TTC549 (cell line): ENCODE data around the gene SARS2.
"Not testable (repeated sequence)": the region's sequence is repeated elsewhere in the genome, so short reads cannot be mapped to it uniquely, and the experiment has no call there.

ENCODE experiments used
- FAIRE-seq: peaks from 2 replicates; lab custom pipeline; 2012; peaks lifted over from hg19 to GRCh38; lab: Jason Lieb, UNC

SARS2 gene

GRCh38 chr19:38929929-38930775, at the start of gene SARS2:
SARS2 (minus strand) TSS chr19:38930763; CDS start chr19:38930736, 27 bp downstream.
- FAIRE-seq = no peak

DNA sequence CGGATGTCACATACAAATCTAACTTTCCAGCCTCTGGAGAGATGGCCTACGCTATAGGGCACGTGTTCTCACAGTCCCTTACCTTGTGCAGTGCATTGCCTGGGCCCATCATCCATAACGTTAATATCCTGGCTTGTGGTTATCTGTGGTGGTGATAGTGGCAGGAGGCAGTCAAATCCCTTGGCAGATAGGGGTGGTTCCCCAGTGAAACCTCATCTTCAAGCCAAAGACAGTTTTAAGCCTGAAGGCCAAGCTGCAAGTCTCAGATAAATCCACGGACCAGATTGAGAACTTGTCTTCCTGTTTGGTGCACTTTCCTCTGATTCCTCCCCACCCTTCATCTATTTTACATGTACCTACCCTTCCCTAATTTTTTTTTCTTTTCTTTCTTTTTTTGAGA, 49.2 kb upstream of the SARS2 start:
- no peak for FAIRE-seq

- peak; percentile 25 for FAIRE-seq
Observed at GRCh38 chr19:38978326-38978689, 47.7 kb upstream of the SARS2 start.

- no peak for FAIRE-seq
Observed at GRCh38 chr19:38977445-38978325, 47.1 kb upstream of the SARS2 start.

DNA sequence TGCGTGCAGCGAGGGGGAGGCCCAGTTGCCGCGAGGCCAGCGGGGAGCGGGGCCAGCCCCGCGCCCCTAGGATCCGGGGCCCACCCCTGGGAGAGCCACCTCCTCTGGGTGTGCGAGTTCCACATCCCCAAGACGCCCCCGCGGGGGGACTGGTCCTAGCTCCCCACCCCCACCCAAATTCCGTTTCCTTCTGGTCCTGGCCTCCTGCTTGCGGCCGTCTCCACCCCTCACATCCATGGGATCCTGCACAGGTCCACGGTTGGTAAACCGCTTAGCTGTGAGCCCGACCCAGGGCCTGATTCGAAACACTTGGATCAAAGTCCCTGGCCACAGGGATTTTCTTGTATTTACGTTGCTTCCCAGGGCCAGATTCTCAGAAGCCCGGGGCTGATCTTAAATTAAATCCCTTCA, 45.3 kb upstream of the SARS2 start:
- no peak for FAIRE-seq

- FAIRE-seq = no peak
Observed at GRCh38 chr19:38975214-38975860, 44.8 kb upstream of the SARS2 start, which contains the start of gene FBXO17. FBXO17 (minus strand) TSS chr19:38975742; CDS start chr19:38950319, 25,423 bp downstream.

- FAIRE-seq = no peak
Observed at GRCh38 chr19:38974624-38975213, 44.2 kb upstream of the SARS2 start.

DNA sequence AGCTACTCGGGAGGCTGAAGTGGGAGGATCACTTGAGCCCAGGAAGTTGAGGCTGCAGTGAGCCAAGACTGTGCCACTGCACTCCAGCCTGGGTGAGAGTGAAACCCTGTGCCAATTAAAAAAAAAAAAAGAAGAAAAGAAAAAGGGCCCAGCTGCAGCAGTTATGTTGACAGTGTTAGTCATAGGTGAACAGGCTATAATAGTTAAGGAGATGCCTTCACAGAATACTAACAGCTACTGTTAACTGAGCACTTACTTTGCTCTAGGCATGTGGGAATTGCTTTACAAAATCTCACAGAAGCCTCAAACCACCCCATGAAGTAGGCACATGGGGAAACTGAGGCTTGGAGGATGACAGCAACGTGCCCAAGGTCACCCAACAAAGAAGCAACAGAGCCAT, 41.1 kb upstream of the SARS2 start:
- no peak for FAIRE-seq

- FAIRE-seq = no peak
Observed at GRCh38 chr19:38970664-38971532, 40.3 kb upstream of the SARS2 start.

- FAIRE-seq = not testable (repeated sequence)
Observed at GRCh38 chr19:38966149-38966548, 35.6 kb upstream of the SARS2 start.

GRCh38 chr19:38964738-38965137, 34.2 kb upstream of the SARS2 start:
- no peak for FAIRE-seq

DNA sequence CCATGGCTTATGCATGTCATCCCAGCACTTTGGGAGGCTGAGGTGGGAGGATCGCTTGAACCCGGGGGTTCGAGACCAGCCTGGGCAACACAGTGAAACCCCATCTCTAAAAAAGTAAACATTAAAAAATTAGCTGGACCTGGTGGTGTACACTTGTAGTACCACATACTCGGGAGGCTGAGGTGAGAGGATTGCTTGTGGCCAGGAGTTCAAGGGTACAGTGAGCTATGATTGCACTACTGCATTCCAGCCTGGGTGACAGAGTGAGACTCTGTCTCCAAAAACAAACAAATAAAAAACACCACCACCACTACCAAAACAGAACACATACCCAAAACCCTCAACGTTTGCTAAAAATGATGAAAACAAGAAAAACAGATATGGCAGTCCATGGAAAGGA, 29.1 kb upstream of the SARS2 start:
- FAIRE-seq = no peak

GRCh38 chr19:38958301-38958700, 27.7 kb upstream of the SARS2 start:
- no peak for FAIRE-seq

- no peak for FAIRE-seq
Observed at GRCh38 chr19:38956264-38956663, 25.7 kb upstream of the SARS2 start.

DNA sequence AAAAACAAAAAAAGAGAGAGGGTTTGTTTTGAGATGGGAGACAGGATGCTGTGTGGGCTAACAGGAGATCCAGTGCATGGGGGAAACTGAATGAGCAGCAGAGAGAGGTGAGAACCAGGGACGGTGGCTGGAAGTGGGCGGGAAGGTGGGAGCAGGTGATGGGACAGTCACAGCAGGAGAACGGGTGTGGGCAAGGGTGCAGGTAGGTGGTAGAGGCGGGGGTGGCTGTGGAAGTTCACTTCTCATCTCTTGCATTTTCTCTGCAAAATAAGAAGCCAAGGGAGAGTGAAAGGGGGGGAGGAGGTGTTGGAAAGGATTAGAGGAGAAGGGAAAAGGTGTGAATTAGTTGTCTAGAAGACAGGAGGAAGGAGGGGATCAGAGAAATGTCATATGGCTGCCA, 23.1 kb upstream of the SARS2 start:
- FAIRE-seq = no peak

GRCh38 chr19:38952395-38953165, 22.0 kb upstream of the SARS2 start:
- no peak for FAIRE-seq

DNA sequence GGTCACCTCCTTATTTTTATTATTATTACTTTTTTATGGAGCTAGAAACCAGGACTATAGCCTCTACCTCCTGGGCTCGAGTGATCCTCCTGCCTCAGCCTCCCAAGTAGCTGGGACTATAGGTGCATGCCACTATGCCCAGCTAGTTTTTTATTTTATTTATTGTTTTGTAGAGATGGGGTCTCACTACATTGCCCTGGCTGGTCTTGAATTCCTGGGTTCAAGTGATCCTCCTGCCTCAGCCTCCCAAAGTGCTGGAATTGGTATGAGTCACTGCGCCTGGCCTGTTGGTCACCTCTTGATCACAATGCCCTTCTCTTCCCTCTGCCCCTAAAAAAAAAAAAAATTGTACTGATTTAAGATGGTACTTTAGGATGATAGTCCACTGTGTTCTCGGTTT, 20.6 kb upstream of the SARS2 start:
- no peak for FAIRE-seq

DNA sequence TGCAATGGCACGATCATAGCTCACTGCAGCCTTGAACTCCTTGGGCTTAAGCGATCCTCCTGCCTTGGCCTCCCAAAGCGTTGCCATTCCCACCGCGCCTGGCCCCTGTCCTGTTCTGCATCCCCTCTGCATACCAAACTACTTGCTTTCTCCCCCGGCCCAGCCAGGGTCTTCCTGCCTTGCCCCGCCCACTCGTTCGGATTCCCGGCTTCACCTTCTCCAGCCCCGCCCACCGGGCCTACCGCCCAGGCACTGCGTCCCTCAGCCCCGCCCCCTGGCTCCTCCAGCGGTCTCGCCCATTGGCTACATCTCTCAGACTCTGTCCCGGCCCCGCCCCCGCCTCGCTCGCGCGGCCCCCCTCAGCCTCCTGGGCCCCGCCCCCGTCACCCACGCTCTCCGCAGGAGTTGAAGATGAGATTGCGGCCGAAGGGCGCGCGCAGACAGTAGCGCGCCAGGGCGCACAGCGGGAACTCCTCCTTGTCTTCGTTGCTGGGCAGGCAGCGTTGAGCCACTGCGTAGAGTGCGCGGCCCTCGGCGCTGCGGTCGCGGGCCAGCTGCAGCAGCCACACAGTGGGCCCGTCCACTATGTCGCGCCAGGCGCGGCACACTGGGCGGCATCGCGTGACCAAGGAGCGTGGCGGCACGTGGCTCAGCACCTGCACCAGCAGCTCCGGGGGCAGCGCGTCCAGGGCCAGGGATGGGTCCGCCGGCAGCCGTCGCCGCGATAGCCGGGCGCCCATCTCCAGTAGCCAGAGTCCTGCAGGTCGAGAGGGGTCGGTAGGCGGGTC, 19.2 kb upstream of the SARS2 start:
- no peak for FAIRE-seq

DNA sequence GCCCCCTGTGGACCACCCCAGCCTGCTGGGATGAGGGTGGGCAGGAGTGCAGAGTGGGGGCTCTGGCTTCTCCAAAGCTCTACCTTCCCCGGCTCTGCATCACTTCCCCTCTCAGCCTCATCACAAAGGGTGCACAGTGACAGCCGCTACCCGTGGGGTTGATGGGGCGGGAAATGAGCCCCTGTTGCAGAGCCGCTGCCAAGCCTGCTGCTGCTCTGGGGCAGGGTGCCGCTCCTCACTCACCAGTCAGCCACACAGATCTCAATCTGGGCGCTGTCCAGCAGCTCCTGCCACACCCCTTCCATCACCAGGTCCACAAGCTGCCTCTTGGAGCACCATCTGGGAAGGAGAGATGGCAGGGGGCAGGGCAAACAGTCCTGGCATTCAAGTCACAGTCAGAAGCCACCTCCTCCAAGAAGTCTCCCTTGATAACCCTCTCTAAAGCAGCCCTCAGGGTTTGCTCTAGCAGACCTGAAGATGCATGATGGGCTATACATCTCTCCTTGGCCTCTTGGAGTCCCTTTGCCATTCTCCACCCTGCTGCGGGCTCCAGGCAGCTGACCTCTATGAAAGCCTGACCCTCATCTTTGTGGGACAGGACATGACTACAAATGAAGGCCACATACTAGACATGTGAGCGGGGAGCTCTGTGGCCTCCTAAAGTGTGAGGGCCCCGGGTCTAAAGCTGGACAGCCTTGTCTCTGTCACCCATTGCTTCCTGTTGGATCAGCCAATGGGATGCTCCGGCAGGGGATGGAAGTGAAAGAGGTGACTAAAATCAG, 15.9 kb upstream of the SARS2 start:
- FAIRE-seq = no peak
